Measurements from ENCODE around the gene OGN. TPM values are rescaled to one million over a fixed set of nuclear protein-coding genes. Genes with fewer than 3 reads are reported as not detected.

The OGN gene
- total RNA-seq, 1 donor from 2014 or later: 15.1 TPM

GRCh38 chr9:92342825-92343488, 61.4 kb downstream of the OGN start:
- no peak for DNase-seq

- no peak for DNase-seq
These were observed 62.8 kb downstream of the OGN start for GRCh38 chr9:92341578-92341977.

DNA sequence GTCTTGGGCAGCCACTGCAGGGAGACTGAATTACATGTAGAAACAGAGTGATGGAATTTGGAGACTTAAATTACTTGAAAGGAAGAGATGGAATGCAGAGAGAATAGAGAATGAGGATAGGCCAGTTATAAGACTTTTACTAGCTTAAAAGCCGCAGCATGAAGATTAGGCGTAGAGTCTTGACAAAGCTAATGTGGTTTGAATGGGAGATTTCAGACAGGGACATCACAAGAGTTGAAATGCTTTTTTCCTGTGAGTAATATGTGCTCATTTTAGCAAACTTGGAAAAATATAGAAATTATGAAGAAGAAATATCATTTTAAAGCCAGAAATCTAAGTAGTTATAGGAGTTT, 71.1 kb downstream of the OGN start:
- DNase-seq: no peak

Other genes with a start within 250 kb of the OGN start
- 154 TPM for gene IARS1, start 110.9 kb downstream of the OGN start, total RNA-seq
- gene NOL8, start 79.2 kb downstream of the OGN start, total RNA-seq: 18.2 TPM
- 8.6 TPM for gene CENPP, start 78.6 kb downstream of the OGN start, total RNA-seq
- gene OMD, start 19.9 kb upstream of the OGN start, total RNA-seq: 2.5 TPM
- 7.8 TPM for gene ASPN, start 77.9 kb upstream of the OGN start, total RNA-seq
- gene ECM2, start 131.4 kb upstream of the OGN start, total RNA-seq: 5.6 TPM